Measurements from ENCODE around the gene SLC38A4.
"Not testable (repeated sequence)": the region's sequence is repeated elsewhere in the genome, so short reads cannot be mapped to it uniquely, and the experiment has no call there.

SLC38A4 gene

DNA sequence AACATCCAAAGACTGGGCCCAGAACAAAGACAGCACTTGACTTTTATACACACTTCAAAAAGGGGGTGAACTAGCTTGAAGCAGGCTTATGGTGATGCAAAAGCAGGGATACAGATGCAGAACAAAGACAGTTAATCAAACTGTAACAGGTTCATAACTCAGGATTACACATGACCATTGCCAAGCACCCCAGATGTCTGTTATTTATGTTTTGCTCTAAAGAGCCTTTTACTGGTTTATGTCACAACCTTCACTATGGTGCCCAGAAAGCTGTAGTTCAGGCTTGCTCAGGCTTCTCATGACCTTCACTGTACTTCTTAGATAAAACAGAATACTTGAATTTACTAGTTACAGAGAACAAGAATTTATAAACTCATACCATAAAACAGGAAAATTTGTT lies 31.7 kb upstream of the SLC38A4 start:
- no peak for TF ChIP-seq CTCF (conservative IDR thresholded peaks at IDR 0.05; ENCODE audit: low read depth)
- no peak for DNase-seq (ENCODE audit: low spot score)
- POLR2A ChIA-PET (ENCODE audit: low non-redundant PET), result no interaction called here
- CTCF ChIA-PET, result no interaction called here
- no peak overlapping the region for H3K27ac ChIP-seq

- no peak for DNase-seq (ENCODE audit: low spot score)
- CTCF ChIA-PET, result no interaction called here
- no peak for TF ChIP-seq CTCF (conservative IDR thresholded peaks at IDR 0.05; ENCODE audit: low read depth)
- POLR2A ChIA-PET (ENCODE audit: low non-redundant PET), result no interaction called here
- no peak overlapping the region for H3K27ac ChIP-seq
Observed at GRCh38 chr12:46855760-46856159, 30.0 kb upstream of the SLC38A4 start.

- CTCF ChIA-PET; H3K27ac ChIP-seq; POLR2A ChIA-PET (ENCODE audit: low non-redundant PET); DNase-seq (ENCODE audit: low spot score): not testable (repeated sequence)
Observed at GRCh38 chr12:46854188-46854587, 28.4 kb upstream of the SLC38A4 start.

GRCh38 chr12:46848792-46849191 lies 23.0 kb upstream of the SLC38A4 start:
- DNase-seq (ENCODE audit: low spot score); H3K27ac ChIP-seq; POLR2A ChIA-PET (ENCODE audit: low non-redundant PET); CTCF ChIA-PET: not testable (repeated sequence)

GRCh38 chr12:46847001-46847400 lies 21.2 kb upstream of the SLC38A4 start:
- no peak for DNase-seq (ENCODE audit: low spot score)
- ChIA-PET POLR2A (ENCODE audit: low non-redundant PET) (no interaction called here), CTCF (no interaction called here)
- H3K27ac ChIP-seq, result no peak overlapping the region
- TF ChIP-seq CTCF (conservative IDR thresholded peaks at IDR 0.05; ENCODE audit: low read depth), result no peak

DNA sequence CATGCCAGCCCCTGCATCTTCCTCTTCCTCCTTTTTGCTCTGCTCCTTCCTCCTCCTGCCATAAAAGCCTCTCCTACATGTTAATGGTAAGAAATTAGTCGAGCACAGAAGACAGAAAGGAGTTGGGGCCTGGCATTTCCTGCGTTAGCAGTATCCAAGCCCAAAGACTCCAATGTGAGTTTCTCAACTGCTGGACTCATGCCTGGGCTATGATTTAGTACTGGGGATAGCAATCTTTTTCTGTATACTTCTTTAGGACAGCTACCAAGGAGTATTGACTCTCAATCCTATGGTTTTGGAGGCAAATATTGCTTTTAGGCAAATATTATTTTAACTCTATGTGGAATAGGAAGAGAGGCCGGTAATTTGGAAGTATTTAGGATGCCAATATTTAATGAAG lies 18.0 kb upstream of the SLC38A4 start:
- TF ChIP-seq CTCF (conservative IDR thresholded peaks at IDR 0.05; ENCODE audit: low read depth), result no peak

GRCh38 chr12:46841891-46842290 lies 16.1 kb upstream of the SLC38A4 start:
- CTCF ChIA-PET, result no interaction called here
- no peak for TF ChIP-seq CTCF (conservative IDR thresholded peaks at IDR 0.05; ENCODE audit: low read depth)
- H3K27ac ChIP-seq, result no peak overlapping the region
- POLR2A ChIA-PET (ENCODE audit: low non-redundant PET), result no interaction called here
- DNase-seq (ENCODE audit: low spot score), result no peak

More for the DNA sequence above, 18.0 kb upstream of the SLC38A4 start:
- DNase-seq (ENCODE audit: low spot score), result no peak
- ChIA-PET CTCF (no interaction called here), POLR2A (ENCODE audit: low non-redundant PET) (no interaction called here)
- no peak overlapping the region for H3K27ac ChIP-seq

DNA sequence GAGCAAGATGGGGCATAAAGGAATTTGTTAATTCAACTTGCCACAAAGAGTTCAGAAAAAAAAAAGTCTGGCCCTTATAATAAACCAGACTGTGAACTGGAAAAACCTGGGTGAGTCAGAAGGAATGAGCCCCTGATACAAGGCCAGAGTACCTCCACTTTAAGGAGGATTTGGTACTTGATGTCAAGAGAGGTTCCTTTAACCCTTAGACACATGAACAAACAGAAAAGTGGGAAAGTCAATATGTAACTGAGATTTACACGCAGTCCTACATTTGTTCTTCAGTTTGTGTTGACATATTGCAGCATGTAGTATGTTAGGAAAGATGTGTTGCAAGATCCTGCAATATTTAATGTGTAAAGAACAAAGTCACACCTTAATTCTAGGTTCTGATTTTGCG lies 14.2 kb upstream of the SLC38A4 start:
- POLR2A ChIA-PET (ENCODE audit: low non-redundant PET), result no interaction called here
- CTCF ChIA-PET, result no interaction called here
- no peak for TF ChIP-seq CTCF (conservative IDR thresholded peaks at IDR 0.05; ENCODE audit: low read depth)
- no peak for DNase-seq (ENCODE audit: low spot score)
- H3K27ac ChIP-seq, result no peak overlapping the region
